NOMO-1 (cell line): ENCODE data around the gene TNRC6B.
A peak's percentile ranks its signal among the peaks of the same experiment; 100 is the strongest.
"Not testable (repeated sequence)": the region's sequence is repeated elsewhere in the genome, so short reads cannot be mapped to it uniquely, and the experiment has no call there.

ENCODE experiments used
- DNase-seq, 2 experiments: peaks; one replicate each; lab custom pipeline; 2025; ENCODE audit not compliant: unreplicated experiment in 2 of 2; lab: John Stamatoyannopoulos, UW

The TNRC6B gene, protein sequence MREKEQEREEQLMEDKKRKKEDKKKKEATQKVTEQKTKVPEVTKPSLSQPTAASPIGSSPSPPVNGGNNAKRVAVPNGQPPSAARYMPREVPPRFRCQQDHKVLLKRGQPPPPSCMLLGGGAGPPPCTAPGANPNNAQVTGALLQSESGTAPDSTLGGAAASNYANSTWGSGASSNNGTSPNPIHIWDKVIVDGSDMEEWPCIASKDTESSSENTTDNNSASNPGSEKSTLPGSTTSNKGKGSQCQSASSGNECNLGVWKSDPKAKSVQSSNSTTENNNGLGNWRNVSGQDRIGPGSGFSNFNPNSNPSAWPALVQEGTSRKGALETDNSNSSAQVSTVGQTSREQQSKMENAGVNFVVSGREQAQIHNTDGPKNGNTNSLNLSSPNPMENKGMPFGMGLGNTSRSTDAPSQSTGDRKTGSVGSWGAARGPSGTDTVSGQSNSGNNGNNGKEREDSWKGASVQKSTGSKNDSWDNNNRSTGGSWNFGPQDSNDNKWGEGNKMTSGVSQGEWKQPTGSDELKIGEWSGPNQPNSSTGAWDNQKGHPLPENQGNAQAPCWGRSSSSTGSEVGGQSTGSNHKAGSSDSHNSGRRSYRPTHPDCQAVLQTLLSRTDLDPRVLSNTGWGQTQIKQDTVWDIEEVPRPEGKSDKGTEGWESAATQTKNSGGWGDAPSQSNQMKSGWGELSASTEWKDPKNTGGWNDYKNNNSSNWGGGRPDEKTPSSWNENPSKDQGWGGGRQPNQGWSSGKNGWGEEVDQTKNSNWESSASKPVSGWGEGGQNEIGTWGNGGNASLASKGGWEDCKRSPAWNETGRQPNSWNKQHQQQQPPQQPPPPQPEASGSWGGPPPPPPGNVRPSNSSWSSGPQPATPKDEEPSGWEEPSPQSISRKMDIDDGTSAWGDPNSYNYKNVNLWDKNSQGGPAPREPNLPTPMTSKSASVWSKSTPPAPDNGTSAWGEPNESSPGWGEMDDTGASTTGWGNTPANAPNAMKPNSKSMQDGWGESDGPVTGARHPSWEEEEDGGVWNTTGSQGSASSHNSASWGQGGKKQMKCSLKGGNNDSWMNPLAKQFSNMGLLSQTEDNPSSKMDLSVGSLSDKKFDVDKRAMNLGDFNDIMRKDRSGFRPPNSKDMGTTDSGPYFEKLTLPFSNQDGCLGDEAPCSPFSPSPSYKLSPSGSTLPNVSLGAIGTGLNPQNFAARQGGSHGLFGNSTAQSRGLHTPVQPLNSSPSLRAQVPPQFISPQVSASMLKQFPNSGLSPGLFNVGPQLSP (N-terminal part only)

DNA sequence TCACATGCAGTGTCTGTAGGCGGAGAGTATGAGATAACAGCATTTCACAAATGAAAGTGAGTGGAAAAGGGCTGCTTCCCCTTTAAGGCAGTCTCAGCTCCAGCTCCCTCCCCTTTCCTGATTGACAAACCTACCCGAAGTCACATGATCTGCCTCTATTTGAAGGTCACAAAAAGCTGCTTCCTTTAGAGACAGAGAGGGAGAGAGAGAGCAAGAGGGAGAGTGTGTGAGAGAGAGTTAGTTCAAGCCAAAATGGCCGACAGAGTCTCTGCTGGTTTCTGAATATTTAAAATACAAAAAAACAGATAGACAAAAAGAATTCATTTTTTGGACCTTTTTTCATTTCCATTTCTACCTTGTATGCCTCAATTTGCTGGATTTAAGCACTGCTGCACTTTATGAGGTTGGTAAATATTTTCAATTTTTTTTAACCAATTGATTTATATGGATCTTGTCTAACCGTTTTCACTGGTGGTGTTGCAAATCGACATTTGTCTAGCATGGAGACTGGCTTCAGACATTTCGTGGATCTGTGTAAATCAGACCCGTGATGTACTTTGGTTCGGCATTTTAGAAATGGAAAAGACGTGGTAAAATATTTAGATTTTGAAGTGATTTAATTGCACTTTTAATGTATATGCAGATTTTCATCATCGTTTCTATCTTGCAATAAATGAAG lies at the start of gene TNRC6B:
TNRC6B (plus strand) TSS at position 188 of the 679 bp plus-strand sequence; CDS start at position 399, 211 bp downstream.
- DNase-seq = peak; percentile 96 to 98

DNA sequence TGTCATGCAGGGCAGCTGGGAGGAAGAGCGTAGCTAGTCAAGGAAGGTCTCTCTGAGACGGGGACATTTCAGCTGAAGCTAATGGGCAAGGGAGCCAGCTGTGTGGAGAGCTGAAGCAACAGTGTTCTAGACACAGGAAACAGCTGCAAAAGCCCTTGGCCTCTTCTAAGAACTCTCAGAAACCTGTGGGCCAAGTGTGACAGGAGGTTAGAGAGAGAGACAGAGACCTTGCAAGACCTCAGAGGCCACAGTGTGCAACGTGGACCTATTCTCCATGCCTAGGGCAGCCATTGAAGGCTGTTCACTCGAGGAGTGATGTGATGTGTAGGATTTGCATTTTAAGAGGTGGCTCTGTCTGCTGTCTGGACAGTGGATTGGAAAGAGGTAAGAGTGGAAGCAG lies 48.7 kb upstream of the TNRC6B start:
- DNase-seq = no peak

DNA sequence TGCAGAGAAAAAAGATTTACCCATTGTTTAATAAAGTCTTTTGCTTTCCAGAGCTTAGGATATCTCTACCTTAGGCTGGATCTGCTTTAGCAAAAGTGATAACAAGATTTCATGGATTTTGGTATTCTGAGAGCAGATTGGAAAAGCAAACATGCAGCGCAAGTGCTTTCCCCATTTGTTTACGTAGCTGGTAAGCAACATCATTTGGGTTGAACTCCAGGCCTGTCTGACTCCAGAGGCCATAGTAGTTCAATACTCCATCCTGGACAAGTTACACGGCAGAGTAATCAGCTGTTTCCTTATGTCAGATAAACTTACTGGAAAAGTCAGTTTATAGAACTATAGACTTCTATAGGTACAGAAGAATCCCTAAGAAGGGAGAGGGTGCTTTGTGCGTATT lies 40.6 kb upstream of the TNRC6B start:
- DNase-seq = no peak

DNA sequence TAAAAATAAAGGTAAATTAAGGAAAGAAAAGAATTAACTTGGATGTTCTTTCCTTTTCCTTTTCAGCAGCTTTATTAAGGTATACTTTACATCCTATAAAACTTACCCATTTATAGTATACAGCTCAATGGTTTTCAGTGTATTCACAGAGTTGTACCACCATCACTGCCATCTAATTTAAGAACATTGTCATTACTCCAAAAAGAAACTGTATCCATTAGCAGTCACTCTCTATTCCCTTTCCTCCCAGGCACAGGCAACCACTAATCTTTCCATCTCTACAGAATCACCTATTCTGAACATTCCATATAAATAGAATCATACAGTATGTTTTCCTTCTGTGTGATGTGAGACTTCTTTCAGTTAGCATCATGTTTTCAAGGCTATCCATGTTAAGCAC lies 38.9 kb upstream of the TNRC6B start:
- DNase-seq = no peak

DNA sequence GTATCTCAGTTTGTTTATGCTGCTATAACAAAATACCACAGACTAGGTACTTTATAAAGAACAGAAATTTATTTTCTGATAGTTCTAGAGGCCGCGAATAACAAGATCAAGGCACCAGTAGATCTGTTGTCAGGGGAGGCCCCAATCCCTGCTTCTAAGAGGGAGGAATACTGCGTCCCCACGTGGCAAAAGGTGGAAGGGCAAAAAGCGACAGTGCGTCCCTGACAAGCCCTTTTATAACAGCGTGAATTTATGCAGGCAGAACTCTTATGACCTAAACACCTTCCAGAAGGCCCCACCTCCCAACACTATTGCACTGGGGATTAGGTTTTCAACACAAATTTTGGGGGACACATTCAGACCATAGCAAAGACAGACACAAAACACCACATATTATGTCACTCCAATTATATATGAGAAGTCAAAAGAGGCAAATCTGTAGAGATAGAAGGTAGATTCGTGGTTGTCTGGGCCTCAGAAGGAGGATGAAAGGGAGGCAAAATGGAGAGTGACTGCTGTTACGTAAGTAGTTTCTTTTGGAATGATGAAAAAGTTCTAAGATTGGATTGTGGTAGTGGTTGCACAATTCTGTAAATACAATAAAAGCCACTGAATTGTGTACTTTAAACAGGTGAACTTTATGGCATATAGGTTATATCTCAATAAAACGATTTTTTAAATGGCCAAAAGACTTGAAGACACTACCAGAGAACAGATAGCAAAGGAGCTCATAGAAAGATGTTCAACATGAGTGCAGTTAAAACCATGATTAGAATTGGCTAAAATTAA lies 30.1 kb upstream of the TNRC6B start:
- no peak for DNase-seq

DNA sequence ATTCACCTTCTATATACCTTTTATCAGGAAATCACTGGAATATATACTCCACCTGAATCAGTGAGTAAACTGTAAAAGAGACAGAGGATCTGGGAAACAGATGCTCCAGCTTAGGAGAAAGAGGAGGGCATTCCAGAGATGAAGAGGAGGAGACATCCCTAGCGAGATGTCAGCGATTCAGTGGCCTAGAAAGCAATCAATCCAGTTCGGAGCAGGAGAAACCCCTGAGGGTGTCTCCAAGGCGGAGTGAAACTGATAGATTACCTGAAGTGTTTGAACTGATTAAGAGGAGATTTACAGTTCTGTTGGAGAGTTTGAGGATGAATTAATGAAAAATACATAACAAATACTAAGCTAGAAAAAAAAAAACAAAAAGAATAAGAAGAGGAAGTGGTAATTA lies 24.5 kb upstream of the TNRC6B start:
- no peak for DNase-seq

DNA sequence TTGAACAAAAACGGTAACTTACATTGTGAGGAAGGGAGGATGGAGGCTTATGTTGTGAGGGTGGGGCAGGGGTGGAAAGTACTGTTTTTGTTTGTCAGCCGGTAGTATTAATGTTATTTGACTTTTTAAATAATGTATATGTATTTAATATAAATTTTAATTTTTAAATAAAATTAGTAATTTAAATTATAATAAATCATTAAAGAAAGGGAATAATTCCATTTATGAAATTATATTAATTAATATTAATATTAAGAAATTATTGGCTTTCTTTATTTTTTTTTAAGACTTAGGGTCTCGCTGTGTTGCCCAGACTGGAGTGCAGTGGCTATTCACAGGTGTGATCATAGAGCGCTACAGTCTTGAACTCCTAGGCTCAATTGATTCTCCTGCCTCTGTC lies 24.0 kb upstream of the TNRC6B start:
- no peak for DNase-seq

DNA sequence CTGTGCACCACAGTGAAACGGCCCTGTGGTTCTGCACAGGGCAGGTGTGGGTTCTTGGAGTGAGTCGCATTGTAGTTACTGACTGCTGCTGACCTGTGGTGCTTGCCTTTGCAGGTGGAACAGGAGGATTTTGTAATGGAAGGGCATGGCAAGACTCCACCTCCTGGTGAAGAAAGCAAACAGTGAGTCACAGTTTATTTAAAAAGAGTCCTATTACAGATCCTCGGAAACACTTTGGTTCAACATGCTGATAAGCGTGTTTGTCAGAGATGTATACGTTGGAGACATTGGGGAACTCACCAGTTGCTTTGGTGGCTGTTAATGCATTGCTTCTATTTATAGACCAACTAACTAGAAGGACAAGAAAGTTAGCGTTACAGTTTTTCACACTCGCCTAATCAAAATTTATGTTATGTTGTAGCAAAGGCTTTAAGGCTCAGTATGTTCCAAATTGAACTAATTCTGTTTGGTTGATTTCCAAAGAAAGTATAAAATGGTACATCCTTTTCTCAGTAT lies 21.7 kb upstream of the TNRC6B start:
- peak; percentile 42 to 74 for DNase-seq

DNA sequence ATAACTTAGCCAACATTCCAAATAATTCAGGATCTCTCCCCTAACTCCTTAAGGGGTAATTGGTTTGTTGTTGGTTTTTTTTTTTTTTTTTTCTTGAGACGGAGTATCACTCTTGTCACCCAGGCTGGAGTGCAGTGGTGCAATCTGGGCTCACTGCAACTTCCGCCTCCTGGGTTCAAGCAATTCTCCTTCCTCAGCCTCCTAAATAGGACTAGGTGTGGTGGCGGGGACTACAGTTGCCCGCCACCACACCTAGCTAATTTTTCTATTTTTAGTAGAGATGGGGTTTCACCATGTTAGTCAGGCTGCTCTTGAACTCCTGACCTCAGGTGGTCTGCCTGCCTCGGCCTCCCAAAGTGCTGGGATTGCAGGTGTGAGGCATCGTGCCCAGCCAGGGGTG lies 21.0 kb upstream of the TNRC6B start:
- not testable (repeated sequence) for DNase-seq

DNA sequence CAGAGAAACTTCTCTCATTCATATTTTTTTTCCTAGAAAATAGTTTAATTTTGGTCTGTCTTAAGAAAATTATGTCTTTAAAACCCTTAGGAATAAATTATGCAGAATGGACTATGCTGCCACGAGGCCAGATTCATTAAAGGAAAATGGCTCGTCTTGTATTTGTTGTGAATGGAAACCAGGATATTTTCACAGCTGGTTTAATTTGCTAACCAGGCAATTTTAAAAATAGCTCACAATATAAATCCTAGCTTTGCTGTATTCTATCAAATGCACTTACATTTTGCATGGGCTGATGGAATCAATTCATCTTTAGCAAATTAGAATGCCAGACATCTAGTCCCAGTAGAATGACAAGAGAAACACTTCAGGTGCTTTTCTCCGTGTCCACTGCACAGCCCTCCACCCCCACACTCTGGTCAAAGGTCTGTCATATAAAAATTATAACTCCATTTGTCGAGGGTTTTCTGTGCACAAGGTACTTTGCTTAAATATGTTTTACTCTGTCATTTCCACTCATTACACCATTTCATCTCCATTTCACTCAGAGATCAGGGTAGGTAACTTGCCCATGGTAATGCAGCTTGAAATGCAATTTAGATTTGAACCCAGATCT lies 20.3 kb upstream of the TNRC6B start:
- DNase-seq = no peak

DNA sequence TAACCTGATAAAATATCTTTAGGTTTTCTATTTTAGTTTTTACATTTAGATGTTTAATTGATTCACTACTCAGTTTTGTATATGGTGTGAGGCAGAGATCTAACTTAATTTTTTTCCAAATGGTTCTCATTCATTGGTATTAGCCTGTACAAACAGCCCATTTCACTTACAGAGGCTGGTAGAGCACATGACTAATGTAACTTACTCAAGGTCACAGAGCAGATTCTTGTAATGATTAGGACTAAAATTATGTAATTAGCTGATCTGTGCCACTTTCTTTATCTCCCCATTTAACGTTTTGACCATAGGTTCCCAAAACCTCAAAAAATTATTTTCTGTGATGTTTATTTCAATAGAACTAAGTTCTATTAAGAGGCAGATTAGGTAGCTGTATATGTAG lies 16.5 kb upstream of the TNRC6B start:
- DNase-seq = no peak

DNA sequence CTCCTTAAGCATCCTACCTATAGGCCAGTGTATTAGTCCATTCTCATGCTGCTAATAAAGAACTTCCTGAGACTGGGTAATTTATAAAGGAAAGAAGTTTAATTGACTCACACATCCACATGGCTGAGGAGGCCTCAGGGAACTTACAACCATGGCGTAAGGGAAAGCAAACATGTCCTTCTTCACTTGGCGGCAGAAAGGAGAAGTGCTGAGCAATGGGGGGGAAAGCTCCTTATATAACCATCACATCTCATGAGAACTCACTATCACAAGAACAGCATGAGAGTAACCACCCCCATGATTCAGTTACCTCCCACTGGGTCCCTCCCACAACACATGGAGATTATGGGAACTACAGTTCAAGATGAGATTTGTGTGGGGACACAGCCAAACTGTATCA lies 12.2 kb upstream of the TNRC6B start:
- DNase-seq = not testable (repeated sequence)

DNA sequence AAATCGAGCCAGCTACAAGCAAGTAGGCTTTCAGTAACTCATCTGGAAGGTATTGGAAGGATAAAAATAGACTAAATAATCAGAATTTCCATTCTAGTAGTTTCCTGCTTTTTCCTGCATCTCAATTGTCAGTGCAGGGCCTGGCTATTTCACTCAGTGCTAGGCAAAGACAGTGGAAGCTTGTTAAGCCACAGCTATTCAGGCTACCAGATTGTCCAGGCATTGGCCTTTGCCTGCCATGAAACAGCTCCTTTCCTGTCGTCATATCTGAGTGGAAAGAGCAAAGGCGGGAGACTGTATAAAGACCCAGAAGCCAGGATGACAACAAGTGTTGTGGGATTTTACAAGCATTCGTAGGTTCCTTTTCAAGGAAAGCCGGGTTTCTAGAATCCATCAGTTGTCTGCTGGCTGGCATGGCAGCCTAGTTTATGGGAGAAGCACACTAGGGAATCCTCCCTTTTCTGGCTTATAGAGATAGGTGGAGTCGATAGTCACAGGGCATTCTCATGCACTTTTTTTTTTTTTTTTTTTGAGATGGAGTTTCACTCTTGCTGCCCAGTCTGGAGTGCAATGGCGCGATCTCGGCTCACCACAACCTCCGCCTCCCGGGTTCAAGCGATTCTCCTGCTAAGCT lies 2.0 kb upstream of the TNRC6B start:
- no peak for DNase-seq

DNA sequence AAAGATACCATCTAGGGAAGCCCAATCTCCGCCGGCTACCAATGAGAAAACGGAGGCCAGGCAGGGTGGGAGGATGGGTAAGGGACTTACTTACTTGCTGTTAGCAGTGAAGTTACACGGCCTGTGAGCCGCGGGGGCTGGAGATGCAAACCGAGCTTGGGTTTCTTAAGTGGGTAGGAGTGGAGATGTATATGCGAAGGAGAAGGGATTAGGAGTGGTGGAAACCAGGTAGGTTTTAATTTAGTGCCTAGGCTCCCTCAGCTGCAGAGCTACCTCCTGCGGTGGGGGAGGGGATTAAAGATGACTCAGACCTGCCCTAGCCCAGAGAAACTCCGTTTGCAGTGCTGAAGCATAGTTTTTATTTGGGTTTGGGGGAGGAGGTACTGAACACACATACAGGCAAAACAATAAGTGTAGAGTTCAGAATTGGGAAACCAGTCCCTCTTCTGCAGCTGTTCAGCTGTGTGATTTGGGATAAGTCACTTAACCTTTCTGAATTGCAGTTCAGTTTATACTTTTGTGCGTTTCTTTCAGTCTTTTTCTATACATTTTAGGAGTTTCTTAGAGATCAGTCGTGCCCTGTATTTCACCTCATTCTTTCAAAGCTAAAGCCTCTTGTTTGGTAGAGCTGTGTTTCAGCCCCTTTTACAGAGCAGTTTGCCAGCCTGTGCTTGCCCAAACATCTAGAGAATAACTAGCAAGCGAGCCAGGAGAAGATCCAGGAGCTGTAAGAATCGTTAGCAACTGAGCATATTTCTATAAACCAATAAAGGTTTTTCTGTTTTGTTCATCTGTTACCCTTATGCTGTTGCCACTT lies 596 bp upstream of the TNRC6B start:
- DNase-seq = peak; percentile 16 to 28

DNA sequence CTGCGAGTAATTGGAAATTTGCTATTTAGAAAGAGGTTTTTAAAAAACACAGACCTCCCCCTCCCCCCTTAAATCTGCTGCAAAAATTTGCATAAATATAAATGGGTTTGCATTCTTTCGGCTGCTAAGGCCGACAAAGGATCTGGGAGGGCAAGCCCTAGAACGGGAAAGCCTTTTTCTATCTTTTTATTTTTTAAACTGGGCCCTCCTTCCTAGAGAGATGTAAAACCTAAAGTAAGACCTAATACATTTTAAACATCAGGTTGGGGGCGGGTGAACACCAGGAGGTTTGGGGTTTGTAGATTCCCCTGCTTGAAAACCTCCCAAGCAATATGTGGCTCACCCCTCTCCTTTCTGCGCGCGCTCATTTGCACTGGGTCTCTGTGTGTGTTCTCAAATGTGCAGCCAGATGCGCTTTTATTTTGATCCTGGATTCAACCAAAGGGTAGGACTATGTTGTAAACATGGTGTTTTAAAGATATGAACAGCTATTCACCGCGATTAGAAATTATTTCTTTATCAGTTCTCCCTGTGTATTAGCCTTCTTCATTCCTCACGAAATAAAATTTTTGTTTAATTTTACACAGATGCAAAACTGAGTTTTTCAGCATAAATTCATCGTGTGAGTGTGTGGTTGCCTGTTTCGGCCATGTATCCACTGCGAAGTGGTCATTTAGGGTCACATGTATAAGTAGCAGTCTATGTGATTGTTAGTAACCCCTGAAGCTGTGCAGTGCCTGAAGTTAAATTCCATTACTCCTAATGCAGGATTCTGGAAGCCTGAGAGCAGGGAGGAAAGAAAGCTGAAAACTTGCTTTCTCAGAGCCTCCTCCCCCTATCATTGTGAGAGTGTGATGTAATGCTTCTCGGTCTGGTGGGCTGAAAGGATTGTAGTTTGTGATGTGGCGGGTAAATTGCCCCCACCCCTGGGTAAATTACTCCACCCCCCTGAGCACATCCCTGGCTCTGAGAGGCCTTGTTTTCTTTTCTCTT lies 988 bp downstream of the TNRC6B start:
- peak; percentile 30 to 31 for DNase-seq

DNA sequence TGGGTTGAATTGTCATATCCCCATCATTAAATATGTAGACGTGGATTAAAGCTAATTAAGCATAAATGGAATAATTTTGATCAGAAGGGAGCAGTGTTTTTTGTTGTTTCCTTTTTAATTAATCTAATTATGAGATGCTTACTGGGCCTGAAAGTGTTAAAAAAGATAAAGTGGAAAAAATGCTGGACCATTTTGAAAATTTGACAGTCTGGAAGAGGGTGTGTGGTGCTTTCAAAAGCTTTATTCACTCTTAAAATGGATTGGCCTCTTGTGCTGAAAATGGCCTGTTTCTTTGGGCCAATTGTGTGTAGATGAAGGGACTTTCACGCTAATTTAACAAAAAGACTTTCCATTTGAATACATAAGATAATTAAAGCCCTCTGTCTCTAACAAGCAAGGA lies 1.8 kb downstream of the TNRC6B start:
- no peak for DNase-seq

DNA sequence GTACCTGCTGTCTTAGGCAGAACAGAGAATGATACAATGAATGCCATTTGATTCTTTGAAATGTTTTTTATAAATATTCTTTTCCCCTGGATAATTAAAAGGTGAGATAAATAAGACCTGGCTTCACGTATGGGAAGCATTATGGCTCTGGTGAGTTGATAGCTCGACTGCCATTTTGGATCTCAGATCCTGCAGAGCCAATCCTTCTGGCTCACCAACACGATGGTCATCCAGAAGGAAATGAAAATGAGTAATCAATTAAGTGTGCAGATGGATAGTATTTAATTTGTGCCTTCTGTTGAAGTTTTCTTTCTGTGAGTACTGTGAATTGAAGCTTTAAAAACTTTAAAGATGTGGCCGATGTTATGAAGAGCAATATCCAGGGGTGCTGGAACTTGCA lies 2.7 kb downstream of the TNRC6B start:
- no peak for DNase-seq
